Sigmoid colon (tissue), 4 donors: ENCODE measurements around the gene SLC30A2.

ENCODE experiments used
- EP300 ChIP-seq, 4 donors: sonication (generic); formaldehyde crosslinking; IDR thresholded peaks; one replicate each; pipeline ENCODE4 v1.6.1; 2017; ENCODE audit warnings: antibody characterized with exemption in 4 of 4
- POLR2AphosphoS5 ChIP-seq, 4 donors: sonication (generic); formaldehyde crosslinking; IDR thresholded peaks; one replicate each; pipeline ENCODE4 v1.6.1; 2017; ENCODE audit warnings: antibody characterized with exemption in 4 of 4
- TF ChIP-seq, protein P1 (sequence below), 4 experiments: fragments of 450-650 bp in 3 of 4; fragments of 200-600 bp in 1 of 4; IDR thresholded peaks; one replicate each; pipeline ENCODE4 v1.5.1; 2016 to 2019; ENCODE audit warnings: antibody characterized with exemption in 4 of 4, mild to moderate bottlenecking in 3 of 4, moderate library complexity in 2 of 4

DNA sequence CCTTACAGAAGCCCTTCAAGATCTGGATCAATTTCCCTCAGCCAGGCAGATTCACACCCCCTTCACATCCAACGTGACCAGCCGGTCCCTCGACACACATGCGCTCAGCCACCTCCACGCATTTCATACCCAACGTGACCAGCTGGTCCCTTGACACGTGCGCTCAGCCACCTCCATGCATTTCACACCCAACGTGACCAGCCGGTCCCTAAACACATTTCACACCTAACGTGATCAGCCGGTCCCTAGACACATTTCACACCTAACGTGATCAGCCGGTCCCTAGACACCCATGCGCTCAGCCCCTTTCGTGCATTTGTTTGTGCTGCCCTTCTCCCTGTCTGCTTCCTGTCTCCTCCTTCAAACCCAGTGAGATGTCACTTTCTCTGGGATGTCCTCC lies 39.2 kb downstream of the SLC30A2 start:
- TF ChIP-seq EP300 (IDR thresholded peaks at IDR 0.05) (no peak), POLR2AphosphoS5 (IDR thresholded peaks at IDR 0.05) (no peak)
- TF ChIP-seq, protein P1, sequence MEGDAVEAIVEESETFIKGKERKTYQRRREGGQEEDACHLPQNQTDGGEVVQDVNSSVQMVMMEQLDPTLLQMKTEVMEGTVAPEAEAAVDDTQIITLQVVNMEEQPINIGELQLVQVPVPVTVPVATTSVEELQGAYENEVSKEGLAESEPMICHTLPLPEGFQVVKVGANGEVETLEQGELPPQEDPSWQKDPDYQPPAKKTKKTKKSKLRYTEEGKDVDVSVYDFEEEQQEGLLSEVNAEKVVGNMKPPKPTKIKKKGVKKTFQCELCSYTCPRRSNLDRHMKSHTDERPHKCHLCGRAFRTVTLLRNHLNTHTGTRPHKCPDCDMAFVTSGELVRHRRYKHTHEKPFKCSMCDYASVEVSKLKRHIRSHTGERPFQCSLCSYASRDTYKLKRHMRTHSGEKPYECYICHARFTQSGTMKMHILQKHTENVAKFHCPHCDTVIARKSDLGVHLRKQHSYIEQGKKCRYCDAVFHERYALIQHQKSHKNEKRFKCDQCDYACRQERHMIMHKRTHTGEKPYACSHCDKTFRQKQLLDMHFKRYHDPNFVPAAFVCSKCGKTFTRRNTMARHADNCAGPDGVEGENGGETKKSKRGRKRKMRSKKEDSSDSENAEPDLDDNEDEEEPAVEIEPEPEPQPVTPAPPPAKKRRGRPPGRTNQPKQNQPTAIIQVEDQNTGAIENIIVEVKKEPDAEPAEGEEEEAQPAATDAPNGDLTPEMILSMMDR (IDR thresholded peaks at IDR 0.05): no peak
